Hippocampal formation (tissue), 2 donors: Measurements from ENCODE around the gene RAD21L1.
A peak's percentile ranks its signal among the peaks of the same experiment; 100 is the strongest.

ENCODE experiments used
- DNase-seq, 2 donors: peaks; one replicate each; lab custom pipeline; 2025; lab: John Stamatoyannopoulos, UW

Gene RAD21L1

GRCh38 chr20:1225783-1226654 lies at the start of gene RAD21L1:
Gene RAD21L1 (plus strand): TSS chr20:1226044. CDS start chr20:1228454, 2,410 bp downstream.
- DNase-seq: peak; percentile 24 to 72

GRCh38 chr20:1177680-1178079 lies 48.2 kb upstream of the RAD21L1 start:
- DNase-seq: no peak

- no peak for DNase-seq
These were observed 47.7 kb upstream of the RAD21L1 start for GRCh38 chr20:1178103-1178502.

GRCh38 chr20:1178623-1179022 lies 47.2 kb upstream of the RAD21L1 start:
- DNase-seq: no peak

- no peak for DNase-seq
These were observed 44.9 kb upstream of the RAD21L1 start for GRCh38 chr20:1180949-1181348.

GRCh38 chr20:1182106-1182505 lies 43.7 kb upstream of the RAD21L1 start:
- no peak for DNase-seq

- DNase-seq: no peak
These were observed 42.7 kb upstream of the RAD21L1 start for GRCh38 chr20:1183153-1183552.

GRCh38 chr20:1184260-1184637 lies 41.6 kb upstream of the RAD21L1 start:
- DNase-seq: no peak

GRCh38 chr20:1184638-1185315 lies 41.1 kb upstream of the RAD21L1 start, which contains the start of gene TMEM74B:
Gene TMEM74B (minus strand): TSS chr20:1184981. CDS start chr20:1183801, 1,180 bp downstream.
- no peak for DNase-seq

GRCh38 chr20:1185316-1185741 lies 40.5 kb upstream of the RAD21L1 start:
- no peak for DNase-seq

GRCh38 chr20:1185790-1186334 lies 40.0 kb upstream of the RAD21L1 start:
- no peak for DNase-seq

GRCh38 chr20:1186367-1186991 lies 39.4 kb upstream of the RAD21L1 start:
- DNase-seq: no peak

GRCh38 chr20:1187605-1188171 lies 38.2 kb upstream of the RAD21L1 start:
- no peak for DNase-seq

GRCh38 chr20:1188347-1188746 lies 37.5 kb upstream of the RAD21L1 start:
- DNase-seq: no peak

GRCh38 chr20:1189827-1190226 lies 36.0 kb upstream of the RAD21L1 start:
- DNase-seq: no peak

GRCh38 chr20:1190847-1191246 lies 35.0 kb upstream of the RAD21L1 start:
- DNase-seq: no peak

- DNase-seq: no peak
These were observed 34.5 kb upstream of the RAD21L1 start for GRCh38 chr20:1191299-1191698.

GRCh38 chr20:1195226-1195625 lies 30.6 kb upstream of the RAD21L1 start:
- no peak for DNase-seq

GRCh38 chr20:1196634-1197033 lies 29.2 kb upstream of the RAD21L1 start:
- no peak for DNase-seq

- DNase-seq: no peak
These were observed 28.0 kb upstream of the RAD21L1 start for GRCh38 chr20:1197801-1198200.

GRCh38 chr20:1198751-1199150 lies 27.1 kb upstream of the RAD21L1 start:
- DNase-seq: no peak
